Ascending aorta (tissue), 2 donors: ENCODE results near the gene RBMS2. TPM values are rescaled to one million over a fixed set of nuclear protein-coding genes. Genes with fewer than 3 reads are reported as not detected.
A peak's percentile ranks its signal among the peaks of the same experiment; 100 is the strongest.

Experiments
- DNase-seq, 2 donors: peaks; one replicate each; pipeline ENCODE4 v3.0.0-alpha.2; 2019; ENCODE audit warnings: low spot score in 2 of 2
- H3K27ac ChIP-seq, 2 donors: fragments of 200-600 bp; sonication (generic); one replicate each; pipeline ENCODE4 v1.5.1; 2016 to 2017; ENCODE audit warnings: mild to moderate bottlenecking in 1 of 2
- H3K27me3 ChIP-seq: fragments of 200-600 bp; sonication (generic); one replicate; pipeline ENCODE4 v1.5.1; 2017
- H3K36me3 ChIP-seq, 2 donors: fragments of 200-600 bp; sonication (generic); one replicate each; pipeline ENCODE4 v1.5.1; 2016
- H3K4me1 ChIP-seq, 2 donors: fragments of 200-600 bp; sonication (generic); one replicate each; pipeline ENCODE4 v1.5.1; 2016 to 2017; ENCODE audit warnings: mild to moderate bottlenecking in 1 of 2
- H3K4me3 ChIP-seq, 2 donors: fragments of 200-600 bp; sonication (generic); one replicate each; pipeline ENCODE4 v1.5.1; 2016 to 2017; ENCODE audit warnings: mild to moderate bottlenecking in 1 of 2
- H3K9me3 ChIP-seq, 2 donors: fragments of 200-600 bp; sonication (generic); one replicate each; pipeline ENCODE4 v1.5.1; 2016
- CTCF ChIP-seq, 3 experiments: fragments of 200-600 bp in 2 of 3; fragments of 450-650 bp in 1 of 3; sonication (generic) in 2 of 3; IDR thresholded peaks; one replicate each; pipeline ENCODE4 v1.5.1; 2016 to 2019; ENCODE audit warnings: antibody characterized with exemption in 3 of 3, mild to moderate bottlenecking in 1 of 3, moderate library complexity in 1 of 3
- intact Hi-C: fragments of 100-400 bp; cut with DNase I; formaldehyde crosslinking; loops from one replicate; pipeline ENCODE4 v1.15.1; 2023
- total RNA-seq: library from RNA; depleted of rRNA; stranded (reverse); fragments of >200 nt; gene quantifications from one replicate; pipeline ENCODE4 v1.1.0, GENCODE V29; 2016

The RBMS2 gene
- total RNA-seq, 1 donor from 2014 or later, result 21.3 TPM

DNA sequence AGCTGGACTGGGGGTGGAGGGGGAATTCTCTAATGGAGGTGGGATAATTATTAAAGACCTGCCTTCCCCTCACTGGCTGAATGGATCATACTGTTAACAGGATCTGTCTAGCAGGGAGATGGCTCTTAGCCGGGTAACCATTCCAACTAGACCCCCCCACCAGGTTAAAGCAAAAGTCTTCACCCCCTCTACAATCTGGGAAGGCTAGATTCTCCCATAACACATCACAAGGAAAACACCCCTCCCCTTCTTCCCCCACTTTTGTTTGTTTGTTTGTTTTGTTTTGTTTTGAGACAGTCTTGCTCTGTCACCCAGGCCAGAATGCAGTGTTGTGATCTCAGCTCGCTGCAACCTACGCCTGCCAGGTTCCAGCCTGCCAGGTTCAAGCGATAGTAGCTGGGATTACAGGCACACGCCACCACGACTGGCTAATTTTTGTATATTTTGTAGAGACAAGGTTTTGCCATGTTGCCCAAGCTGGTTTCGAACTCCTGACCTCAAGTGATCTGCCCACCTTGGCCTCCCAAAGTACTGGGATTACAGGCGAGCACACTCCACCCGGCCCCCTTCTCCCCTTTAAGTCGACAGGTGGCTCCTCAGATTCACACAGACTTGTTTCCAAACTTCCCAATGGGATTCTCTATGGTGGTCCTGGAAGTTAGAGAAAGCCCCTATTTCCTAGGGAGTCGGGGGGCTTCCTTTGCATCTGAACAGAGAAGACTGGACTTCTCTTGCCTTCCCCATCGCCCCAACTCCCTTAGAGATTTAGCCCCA, 112.0 kb downstream of the RBMS2 start:
- H3K4me1 ChIP-seq, result peaks cover 18 to 37% of the 10 kb centered on the region in 2 donors
- H3K9me3 ChIP-seq, result no peaks in the 10 kb centered on the region
- H3K4me3 ChIP-seq, result peak overlapping the region; percentile 78 to 93
- DNase-seq, result no peak
- H3K27ac ChIP-seq, result peak overlapping the region; percentile 82 to 95
- peaks cover 8 to 13% of the 10 kb centered on the region in 2 donors for H3K36me3 ChIP-seq
- intact Hi-C loops, result no loop called here
- no peak for TF ChIP-seq CTCF (IDR thresholded peaks at IDR 0.05)
- H3K27me3 ChIP-seq, result no peaks in the 10 kb centered on the region

GRCh38 chr12:56634242-56634836, 112.7 kb downstream of the RBMS2 start:
- Histone ChIP-seq H3K27me3 (no peaks in the 10 kb centered on the region), H3K9me3 (no peaks in the 10 kb centered on the region), H3K27ac (peak overlapping the region; percentile 82 to 95), H3K36me3 (peaks cover 15 to 20% of the 10 kb centered on the region in 2 donors), H3K4me1 (peaks cover 18 to 37% of the 10 kb centered on the region in 2 donors), H3K4me3 (peak overlapping the region; percentile 78 to 93)
- no peak for TF ChIP-seq CTCF (IDR thresholded peaks at IDR 0.05)
- intact Hi-C loops, result no loop called here
- peak in 1 of 2 donors; percentile 71 for DNase-seq

DNA sequence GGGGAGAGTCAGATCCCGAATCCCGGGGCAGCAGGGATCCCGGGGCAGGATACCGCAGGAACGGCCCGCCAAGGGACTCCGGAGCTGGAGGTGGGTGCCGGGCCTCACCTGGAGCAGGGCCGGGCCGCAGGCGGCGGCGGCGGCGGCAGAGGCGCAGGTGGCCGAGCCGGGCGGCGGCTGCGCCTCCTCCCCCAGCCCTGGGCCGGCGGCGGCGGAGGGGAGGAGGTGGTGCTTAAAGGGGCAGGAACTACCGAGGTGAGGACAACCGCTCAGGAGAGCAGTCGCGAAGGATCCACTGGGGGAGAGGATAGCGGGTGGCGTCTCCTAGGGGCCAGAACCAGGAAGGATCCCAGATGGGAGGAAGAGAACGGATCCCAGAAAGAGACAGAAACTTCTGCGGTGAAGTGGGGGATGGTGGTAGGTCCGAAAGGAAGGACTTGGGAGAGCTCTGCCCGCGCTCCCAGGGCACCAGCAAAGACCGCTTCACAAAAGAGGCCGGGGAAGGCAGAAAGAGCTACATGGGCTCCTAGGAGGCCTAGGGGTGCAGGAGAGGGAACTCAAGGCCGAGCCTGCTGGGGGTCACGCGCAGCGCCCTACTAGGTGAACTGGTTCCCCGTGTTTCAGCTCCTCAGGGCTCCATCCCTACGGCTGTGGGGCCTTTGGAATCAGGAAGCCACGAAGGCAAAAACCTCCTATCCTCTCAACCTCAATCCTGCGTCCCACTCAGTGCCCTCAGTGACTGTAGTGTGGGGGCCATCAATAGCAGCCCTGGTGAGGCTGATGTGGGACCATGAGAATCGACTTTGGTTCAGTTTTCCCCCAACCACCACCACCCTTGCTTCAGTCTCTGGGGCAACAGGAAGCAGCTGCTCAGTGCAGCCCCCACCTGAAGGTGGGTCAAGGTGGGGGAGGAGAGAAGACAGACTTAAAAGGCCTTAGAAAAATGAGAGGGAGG, 113.5 kb downstream of the RBMS2 start:
- TF ChIP-seq CTCF (IDR thresholded peaks at IDR 0.05), result peak in 1 of 3 experiments; percentile 37
- Histone ChIP-seq H3K36me3 (peaks cover 23 to 27% of the 10 kb centered on the region in 2 donors), H3K27me3 (no peaks in the 10 kb centered on the region), H3K27ac (peak overlapping the region; percentile 82 to 95), H3K9me3 (no peaks in the 10 kb centered on the region), H3K4me1 (peaks cover 18 to 37% of the 10 kb centered on the region in 2 donors), H3K4me3 (peak overlapping the region; percentile 78 to 93)
- peak in 1 of 2 donors; percentile 82 for DNase-seq
- intact Hi-C loops, result loop anchor here (5.0 kb wide), 1 partner anchor 452 kb away; the partner anchor contains the start of gene NAB2

GRCh38 chr12:56635806-56636674, 114.4 kb downstream of the RBMS2 start:
- peak; percentile 83 to 93 for DNase-seq
- H3K9me3 ChIP-seq, result no peaks in the 10 kb centered on the region
- H3K27me3 ChIP-seq, result no peaks in the 10 kb centered on the region
- intact Hi-C loops, result loop anchor here (2.0 to 5.0 kb wide), 4 partner anchors 53 to 451 kb away; partner anchors contain the start of genes NAB2, NACA, PTGES3 and RBMS2
- peaks cover 32 to 37% of the 10 kb centered on the region in 2 donors for H3K36me3 ChIP-seq
- H3K4me1 ChIP-seq, result peaks cover 11 to 34% of the 10 kb centered on the region in 2 donors
- H3K27ac ChIP-seq, result peak overlapping the region; percentile 82 to 95
- TF ChIP-seq CTCF (IDR thresholded peaks at IDR 0.05), result no peak
- peak overlapping the region; percentile 78 to 93 for H3K4me3 ChIP-seq
